HepG2 (cell line): ENCODE results near the gene ASCC2. TPM values are rescaled to one million over a fixed set of nuclear protein-coding genes. Genes with fewer than 3 reads are reported as not detected.

ENCODE experiments used
- ARNTL ChIP-seq: sonication (generic); formaldehyde crosslinking; IDR thresholded peaks from 2 replicates; pipeline ENCODE4 v1.4.0; 2020; ENCODE audit warnings: mild to moderate bottlenecking, missing genetic modification reagents
- ATRX ChIP-seq: sonication (generic); formaldehyde crosslinking; IDR thresholded peaks from 2 replicates; pipeline ENCODE4 v1.4.0; 2020; ENCODE audit warnings: missing genetic modification reagents, borderline replicate concordance
- BORCS8-MEF2B ChIP-seq: sonication (generic); formaldehyde crosslinking; IDR thresholded peaks from 2 replicates; pipeline ENCODE4 v1.8.0; 2022; ENCODE audit warnings: mild to moderate bottlenecking, missing genetic modification reagents
- CENPBD1 ChIP-seq: sonication (generic); formaldehyde crosslinking; IDR thresholded peaks from 2 replicates; pipeline ENCODE4 v1.8.0; 2022; ENCODE audit warnings: missing genetic modification reagents, low read depth, mild to moderate bottlenecking, borderline replicate concordance
- CHD2 ChIP-seq: IDR thresholded peaks from 2 replicates; pipeline ENCODE4 v1.6.1; 2011; ENCODE audit warnings: low read depth, low read length, improper control_type of control experiment
- DBP ChIP-seq: sonication (generic); formaldehyde crosslinking; IDR thresholded peaks from 2 replicates; pipeline ENCODE4 v1.4.0; 2020; ENCODE audit warnings: missing genetic modification reagents; ENCODE audit errors: not compliant biosample characterization
- DNMT1 ChIP-seq: sonication (generic); formaldehyde crosslinking; IDR thresholded peaks from 2 replicates; pipeline ENCODE4 v1.5.1; 2020; ENCODE audit warnings: mild to moderate bottlenecking, missing genetic modification reagents
- EEA1 ChIP-seq: sonication (generic); formaldehyde crosslinking; IDR thresholded peaks from 2 replicates; pipeline ENCODE4 v1.5.1; 2020; ENCODE audit warnings: mild to moderate bottlenecking, missing genetic modification reagents, borderline replicate concordance
- HOXA5 ChIP-seq: sonication (generic); formaldehyde crosslinking; IDR thresholded peaks from 2 replicates; pipeline ENCODE4 v1.4.0; 2020; ENCODE audit warnings: missing genetic modification reagents
- KMT2A ChIP-seq: sonication (generic); formaldehyde crosslinking; IDR thresholded peaks from 2 replicates; pipeline ENCODE4 v1.4.0; 2020; ENCODE audit warnings: missing genetic modification reagents
- MIER2 ChIP-seq: IDR thresholded peaks from 2 replicates; pipeline ENCODE4 v1.6.1; 2016; ENCODE audit warnings: missing biosample characterization, missing genetic modification reagents
- RORA ChIP-seq: sonication (generic); formaldehyde crosslinking; IDR thresholded peaks from 2 replicates; pipeline ENCODE4 v1.5.0; 2020; ENCODE audit warnings: mild to moderate bottlenecking, missing genetic modification reagents, moderate library complexity
- SMAD1 ChIP-seq: sonication (generic); formaldehyde crosslinking; IDR thresholded peaks from 2 replicates; pipeline ENCODE4 v1.4.0; 2020; ENCODE audit warnings: missing genetic modification reagents, low read depth, mild to moderate bottlenecking, borderline replicate concordance
- SNAI1 ChIP-seq: sonication (generic); formaldehyde crosslinking; IDR thresholded peaks from 2 replicates; pipeline ENCODE4 v1.5.0; 2020; ENCODE audit warnings: mild to moderate bottlenecking, missing genetic modification reagents, borderline replicate concordance
- SPEN ChIP-seq: sonication (generic); formaldehyde crosslinking; IDR thresholded peaks from 2 replicates; pipeline ENCODE4 v1.5.1; 2020; ENCODE audit warnings: low read depth, mild to moderate bottlenecking, missing genetic modification reagents
- ZFP1 ChIP-seq: IDR thresholded peaks from 2 replicates; pipeline ENCODE4 v1.6.1; 2016
- ZNF142 ChIP-seq: sonication (generic); formaldehyde crosslinking; IDR thresholded peaks from 2 replicates; pipeline ENCODE4 v1.4.0; 2020; ENCODE audit warnings: missing genetic modification reagents
- ZNF256 ChIP-seq: sonication (generic); formaldehyde crosslinking; conservative IDR thresholded peaks from 2 replicates; pipeline ENCODE4 v1.4.0; 2020; ENCODE audit warnings: missing genetic modification reagents
- ZNF329 ChIP-seq: sonication (generic); formaldehyde crosslinking; IDR thresholded peaks from 2 replicates; pipeline ENCODE4 v1.9.0; 2021; ENCODE audit warnings: low read depth, mild to moderate bottlenecking, missing genetic modification reagents
- ZNF644 ChIP-seq: IDR thresholded peaks from 2 replicates; pipeline ENCODE4 v1.6.1; 2016; ENCODE audit warnings: low read depth
- ZNF710 ChIP-seq: sonication (generic); formaldehyde crosslinking; IDR thresholded peaks from 2 replicates; pipeline ENCODE4 v1.5.0; 2020; ENCODE audit warnings: mild to moderate bottlenecking, missing genetic modification reagents, borderline replicate concordance
- ZSCAN9 ChIP-seq: IDR thresholded peaks from 2 replicates; pipeline ENCODE4 v1.6.1; 2016; ENCODE audit warnings: borderline replicate concordance
- polyA plus RNA-seq, 8 experiments: library from polyadenylated mRNA; depleted of rRNA in 3 of 8; stranded (reverse) in 7 of 8; unstranded in 1 of 8; fragments of >200 nt; fragmentation: Illumina TruSeq in 4 of 8; extraction: Trizol in 4 of 8; gene quantifications; 2 replicates each; pipeline versions ENCODE4 v1.2.1 to v1.2.3, GENCODE V29; 2011 to 2016; ENCODE audit warnings: low read depth in 4 of 8, missing spikeins in 1 of 8, mixed read lengths in 1 of 8; ENCODE audit not compliant: insufficient read depth in 1 of 8
- total RNA-seq, 5 experiments: library from RNA; depleted of rRNA; stranded (reverse); fragments of >200 nt; fragmentation: Illumina TruSeq; extraction: Trizol; gene quantifications; 2 replicates each; pipeline ENCODE4 v1.2.3, GENCODE V29; 2016; ENCODE audit warnings: low read depth in 1 of 5

Gene ASCC2
- total and polyA plus RNA-seq, 2 of the 13 experiments (the other 11 are each of a cell fraction or from before 2014, with no cell fraction given) = 26.2 to 26.3 TPM

GRCh38 chr22:29883045-29883774 lies 45.1 kb upstream of the ASCC2 start, which contains the start of gene MTMR3 (continued):
- TF ChIP-seq DNMT1 (CRISPR knock-in tag) (no peak), CENPBD1 (CRISPR knock-in tag) (no peak), ZNF256 (no peak), ZNF329 (CRISPR knock-in tag) (no peak), DBP (CRISPR knock-in tag) (no peak), BORCS8-MEF2B (CRISPR knock-in tag) (0 out of 2 replicates have a peak, but pooled peaks have one; percentile 21), RORA (CRISPR knock-in tag) (no peak), CHD2 (no peak), SNAI1 (no peak), SPEN (CRISPR knock-in tag) (peak; percentile 46), EEA1 (0 out of 2 replicates have a peak, but pooled peaks have one; percentile 36), ZFP1 (no peak), HOXA5 (CRISPR knock-in tag) (peak; percentile 27; the same call in 1 of the 2 replicates), ZNF710 (CRISPR knock-in tag) (no peak), MIER2 (CRISPR knock-in tag) (no peak), ZSCAN9 (CRISPR knock-in tag) (no peak), ARNTL (CRISPR knock-in tag) (0 out of 2 replicates have a peak, but pooled peaks have one; percentile 24), SMAD1 (CRISPR knock-in tag) (no peak; the same call in 1 of the 2 replicates), ZNF644 (CRISPR knock-in tag) (no peak), KMT2A (CRISPR knock-in tag) (peak; percentile 37; the same call in 1 of the 2 replicates), ZNF142 (CRISPR knock-in tag) (0 out of 2 replicates have a peak, but pooled peaks have one; percentile 26), ATRX (no peak)
